HG02884 (cell line): ENCODE data around the gene KRTAP5-1.
"Not testable (repeated sequence)": the region's sequence is repeated elsewhere in the genome, so short reads cannot be mapped to it uniquely, and the experiment has no call there.

ENCODE experiments used
- ATAC-seq: cut with Tn5 transposase; IDR thresholded peaks from one replicate; pipeline ENCODE4 v1.9.1; 2021; ENCODE audit warnings: mild to moderate bottlenecking, moderate library complexity; ENCODE audit not compliant: unreplicated experiment

Gene KRTAP5-1

GRCh38 chr11:1603629-1604028 lies 18.5 kb upstream of the KRTAP5-1 start:
- ATAC-seq = no peak

GRCh38 chr11:1601663-1602062 lies 16.6 kb upstream of the KRTAP5-1 start:
- ATAC-seq = not testable (repeated sequence)

GRCh38 chr11:1600626-1601025 lies 15.5 kb upstream of the KRTAP5-1 start:
- no peak for ATAC-seq

GRCh38 chr11:1598816-1599215 lies 13.7 kb upstream of the KRTAP5-1 start:
- ATAC-seq = no peak

- ATAC-seq = not testable (repeated sequence)
These were observed 13.3 kb upstream of the KRTAP5-1 start for GRCh38 chr11:1598406-1598805.

GRCh38 chr11:1597994-1598380 lies 12.9 kb upstream of the KRTAP5-1 start, which contains the start of gene KRTAP5-2:
TSS of gene KRTAP5-2 (minus strand) at chr11:1598294. CDS start at chr11:1598250, 44 bp downstream.
- no peak for ATAC-seq

GRCh38 chr11:1597331-1597993 lies 12.4 kb upstream of the KRTAP5-1 start:
- no peak for ATAC-seq

- ATAC-seq = not testable (repeated sequence)
These were observed 11.6 kb upstream of the KRTAP5-1 start for GRCh38 chr11:1596576-1597121.

- ATAC-seq = not testable (repeated sequence)
These were observed 11.0 kb upstream of the KRTAP5-1 start for GRCh38 chr11:1595994-1596575.

- no peak for ATAC-seq
These were observed 7.5 kb upstream of the KRTAP5-1 start for GRCh38 chr11:1592628-1593027.

GRCh38 chr11:1589996-1590395 lies 4.9 kb upstream of the KRTAP5-1 start:
- ATAC-seq = no peak

GRCh38 chr11:1589191-1589963 lies 4.3 kb upstream of the KRTAP5-1 start:
- ATAC-seq = not testable (repeated sequence)

- no peak for ATAC-seq
These were observed 1.6 kb upstream of the KRTAP5-1 start for GRCh38 chr11:1586699-1587098.

- ATAC-seq = not testable (repeated sequence)
These were observed 2.2 kb downstream of the KRTAP5-1 start for GRCh38 chr11:1582909-1583308.

GRCh38 chr11:1581976-1582375 lies 3.1 kb downstream of the KRTAP5-1 start:
- no peak for ATAC-seq

GRCh38 chr11:1576825-1577224 lies 8.3 kb downstream of the KRTAP5-1 start:
- ATAC-seq = no peak

- not testable (repeated sequence) for ATAC-seq
These were observed 9.3 kb downstream of the KRTAP5-1 start for GRCh38 chr11:1575756-1576155.

- no peak for ATAC-seq
These were observed 10.2 kb downstream of the KRTAP5-1 start for GRCh38 chr11:1574933-1575242.

- ATAC-seq = no peak
These were observed 10.7 kb downstream of the KRTAP5-1 start for GRCh38 chr11:1574238-1574932.

- no peak for ATAC-seq
These were observed 11.2 kb downstream of the KRTAP5-1 start for GRCh38 chr11:1573903-1574237.
